PC-3 (cell line): ENCODE results near the gene PHC2. TPM values are rescaled to one million over a fixed set of nuclear protein-coding genes. Genes with fewer than 3 reads are reported as not detected.

Source experiments
- ATAC-seq: fragments of 200-7000 bp; cut with Tn5 transposase; 2 replicates; pipeline ENCODE4 v1.9.1; 2020; ENCODE audit warnings: mild to moderate bottlenecking, moderate library complexity
- BruUV-seq: library from RNA; stranded (reverse); fragments of 400-500 nt; replicated peaks from 2 replicates; lab custom pipeline; 2021; lab: Mats Ljungman, UMichigan
- CTCF ChIA-PET: fragments of 300-600 bp; sonication (Branson Sonifier 250); formaldehyde crosslinking; loops from one replicate; lab custom pipeline; 2022; ENCODE audit warnings: antibody characterized with exemption; lab: Charles Lee
- POLR2A ChIA-PET: fragments of 300-600 bp; sonication (Branson Sonifier 250); formaldehyde crosslinking; loops from one replicate; lab custom pipeline; 2022; ENCODE audit warnings: antibody characterized with exemption; ENCODE audit not compliant: unreplicated experiment; lab: Charles Lee
- DNase-seq: peaks from one replicate; pipeline ENCODE4 v3.0.0-alpha.2; 2015
- H2AFZ ChIP-seq: fragments of 300-600 bp; sonication (generic); 2 replicates; pipeline ENCODE4 v1.6.0; 2016; ENCODE audit warnings: antibody characterized with exemption, low read length
- H3F3A ChIP-seq: fragments of 300-600 bp; sonication (generic); one replicate; pipeline ENCODE4 v1.6.0; 2017; ENCODE audit warnings: antibody characterized with exemption, low read length, control low read depth, mild to moderate bottlenecking; ENCODE audit not compliant: unreplicated experiment
- H3K27ac ChIP-seq: fragments of 300-600 bp; sonication (generic); 2 replicates; pipeline ENCODE4 v1.5.1; 2016; ENCODE audit warnings: mild to moderate bottlenecking, low read length
- H3K27me3 ChIP-seq: fragments of 300-600 bp; sonication (generic); 2 replicates; pipeline ENCODE4 v1.6.1; 2016; ENCODE audit warnings: low read length, mixed read lengths
- H3K36me3 ChIP-seq: fragments of 300-600 bp; sonication (generic); 2 replicates; pipeline ENCODE4 v1.6.1; 2016; ENCODE audit warnings: low read depth, mixed run types, low read length, mixed read lengths
- H3K4me1 ChIP-seq: fragments of 300-600 bp; sonication (generic); 2 replicates; pipeline ENCODE4 v1.5.1; 2016; ENCODE audit warnings: low read length; ENCODE audit not compliant: insufficient read depth
- H3K4me2 ChIP-seq: fragments of 300-600 bp; sonication (generic); 2 replicates; pipeline ENCODE4 v1.6.0; 2016; ENCODE audit warnings: low read length
- H3K4me3 ChIP-seq: fragments of 300-600 bp; sonication (generic); 2 replicates; pipeline ENCODE4 v1.5.1; 2016; ENCODE audit warnings: mild to moderate bottlenecking, low read length, mixed read lengths
- H3K79me2 ChIP-seq: fragments of 300-600 bp; sonication (generic); 2 replicates; pipeline ENCODE4 v1.6.1; 2017; ENCODE audit warnings: low read length, mixed read lengths
- H3K9ac ChIP-seq: fragments of 300-600 bp; sonication (generic); 2 replicates; pipeline ENCODE4 v1.6.0; 2016; ENCODE audit warnings: mild to moderate bottlenecking, low read length
- H3K9me2 ChIP-seq: fragments of 300-600 bp; sonication (generic); replicated peaks from 2 replicates; pipeline ENCODE4 v1.6.1; 2016; ENCODE audit warnings: mixed run types, low read length, mixed read lengths
- H3K9me3 ChIP-seq: fragments of 300-600 bp; sonication (generic); 2 replicates; pipeline ENCODE4 v1.6.1; 2016; ENCODE audit warnings: low read length, mixed read lengths
- H4K20me1 ChIP-seq: fragments of 300-600 bp; sonication (generic); 2 replicates; pipeline ENCODE4 v1.6.1; 2016; ENCODE audit warnings: low read length, mixed read lengths
- CTCF ChIP-seq: fragments of 300-600 bp; sonication (generic); conservative IDR thresholded peaks from 2 replicates; pipeline ENCODE4 v1.5.1; 2017; ENCODE audit warnings: antibody characterized with exemption, low read depth, mild to moderate bottlenecking, low read length
- EZH2 ChIP-seq: fragments of 300-600 bp; sonication (generic); IDR thresholded peaks from one replicate; pipeline ENCODE4 v1.6.1; 2017; ENCODE audit warnings: antibody characterized with exemption, mild to moderate bottlenecking, low read length; ENCODE audit not compliant: unreplicated experiment
- EZH2phosphoT487 ChIP-seq: fragments of 300-600 bp; sonication (generic); IDR thresholded peaks from 2 replicates; pipeline ENCODE4 v1.6.1; 2018; ENCODE audit warnings: mild to moderate bottlenecking, antibody characterized with exemption, low read length, borderline replicate concordance
- intact Hi-C: fragments of 100-400 bp; cut with micrococcal nuclease; formaldehyde crosslinking; loops from 2 replicates; pipeline ENCODE4 v1.9.0; 2023
- total RNA-seq: library from RNA; depleted of rRNA; stranded (reverse); fragments of >200 nt; gene quantifications from 2 replicates; pipeline ENCODE4 v1.2.3, GENCODE V29; 2014

The PHC2 gene
- total RNA-seq, 1 experiment from 2014 or later: 134 TPM

DNA sequence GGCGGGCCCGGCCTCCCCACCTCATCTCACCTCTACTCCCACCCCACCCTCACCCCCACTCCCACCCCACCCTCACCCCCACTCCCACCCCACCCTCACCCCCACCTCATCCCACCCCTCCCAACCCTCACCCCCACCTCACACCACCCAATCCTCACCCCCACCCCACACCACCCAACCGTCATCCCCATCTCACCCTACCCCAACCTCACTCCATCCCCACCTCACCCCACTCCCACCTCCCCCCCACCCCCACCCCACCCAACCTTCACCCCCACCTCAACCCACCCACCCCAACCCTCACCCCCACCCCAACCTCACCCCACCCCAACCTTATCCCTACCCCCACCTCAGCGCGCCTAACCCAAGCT lies 123.4 kb downstream of the PHC2 start:
- H3F3A ChIP-seq: no peaks in the 10 kb centered on the region
- ATAC-seq (no peak), DNase-seq (no peak)
- H3K9me2 ChIP-seq: no peaks in the 10 kb centered on the region
- no peaks in the 10 kb centered on the region for H4K20me1 ChIP-seq
- no TSS peak for BruUV-seq
- H3K36me3 ChIP-seq: no peaks in the 10 kb centered on the region
- no peaks in the 10 kb centered on the region for H3K4me1 ChIP-seq
- no peak overlapping the region for H2AFZ ChIP-seq
- no peak overlapping the region for H3K27ac ChIP-seq
- POLR2A ChIA-PET: no interaction called here
- H3K27me3 ChIP-seq: no peaks in the 10 kb centered on the region
- CTCF ChIA-PET: no interaction called here
- H3K79me2 ChIP-seq: no peaks in the 10 kb centered on the region
- H3K9ac ChIP-seq: no peak overlapping the region
- intact Hi-C loops: no loop called here
- no peak overlapping the region for H3K4me2 ChIP-seq
- no peak overlapping the region for H3K4me3 ChIP-seq
- TF ChIP-seq CTCF (no peak), EZH2 (no peak), EZH2phosphoT487 (no peak)
- no peaks in the 10 kb centered on the region for H3K9me3 ChIP-seq

DNA sequence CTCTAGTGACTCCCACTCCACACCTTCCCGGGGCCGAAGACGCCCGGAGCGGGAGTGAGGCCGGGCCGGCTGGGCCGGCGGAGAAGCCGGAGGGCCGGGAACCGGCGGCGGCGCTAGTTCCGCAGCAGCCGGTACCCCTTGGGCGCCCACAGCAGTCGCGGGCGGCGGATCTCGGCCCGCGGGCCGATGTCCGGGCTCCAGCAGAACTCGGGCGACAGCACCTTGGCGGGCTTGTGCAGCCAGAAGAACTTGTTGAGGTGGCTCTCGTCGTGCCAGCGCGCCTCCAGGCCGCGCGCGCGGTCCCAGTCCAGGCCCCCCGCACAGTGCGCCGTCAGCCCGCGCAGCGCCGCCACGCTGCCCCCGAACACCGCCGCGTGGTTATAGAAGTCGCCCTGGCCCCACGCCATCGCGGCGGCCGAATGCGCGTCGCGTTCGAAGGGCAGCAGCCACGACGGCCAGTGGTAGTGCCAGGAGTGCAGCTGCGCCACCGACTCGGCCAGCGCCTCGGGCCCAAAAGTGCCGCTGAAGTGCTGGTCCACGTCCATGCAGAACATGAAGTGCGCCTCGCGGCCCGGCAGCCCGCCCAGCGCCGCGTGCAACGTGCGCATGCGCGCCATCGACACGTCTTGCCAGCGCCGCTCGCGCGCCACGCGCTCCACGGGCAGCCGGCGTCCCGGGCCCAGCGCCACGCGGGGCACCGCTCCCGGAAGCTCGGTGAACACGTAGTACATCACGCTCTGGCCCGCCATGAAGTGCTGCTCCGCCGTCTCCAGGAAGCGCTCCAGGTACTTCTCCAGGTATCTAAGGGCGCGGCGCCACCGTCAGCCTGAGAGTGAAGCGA lies 124.0 kb downstream of the PHC2 start:
- TF ChIP-seq CTCF (no peak), EZH2 (no peak), EZH2phosphoT487 (no peak)
- BruUV-seq: no TSS peak
- no peak overlapping the region for H3K4me2 ChIP-seq
- H3K9me3 ChIP-seq: no peaks in the 10 kb centered on the region
- H3K9me2 ChIP-seq: no peaks in the 10 kb centered on the region
- no peaks in the 10 kb centered on the region for H3F3A ChIP-seq
- no peaks in the 10 kb centered on the region for H3K79me2 ChIP-seq
- H3K4me1 ChIP-seq: no peaks in the 10 kb centered on the region
- ChIA-PET POLR2A (no interaction called here), CTCF (no interaction called here)
- DNase-seq (no peak), ATAC-seq (no peak)
- H2AFZ ChIP-seq: no peak overlapping the region
- intact Hi-C loops: no loop called here
- H3K9ac ChIP-seq: no peak overlapping the region
- no peak overlapping the region for H3K4me3 ChIP-seq
- no peaks in the 10 kb centered on the region for H4K20me1 ChIP-seq
- no peaks in the 10 kb centered on the region for H3K27me3 ChIP-seq
- no peaks in the 10 kb centered on the region for H3K36me3 ChIP-seq
- no peak overlapping the region for H3K27ac ChIP-seq
